GM12878 (cell line): Measurements from ENCODE around the gene MTMR10. TPM values are rescaled to one million over a fixed set of nuclear protein-coding genes. Genes with fewer than 3 reads are reported as not detected.

Experiments
- ATAC-seq: fragments of 200-7000 bp; cut with Tn5 transposase; 3 replicates; pipeline ENCODE4 v1.9.1; 2020; ENCODE audit warnings: mild to moderate bottlenecking, moderate library complexity
- BruUV-seq: library from RNA; stranded (reverse); fragments of 400-500 nt; replicated peaks from 2 replicates; lab custom pipeline; 2021; lab: Mats Ljungman, UMichigan
- CTCF ChIA-PET: fragments of 300-600 bp; sonication (Branson Sonifier 250); formaldehyde crosslinking; extraction: SDS; loops from one replicate; lab custom pipeline; 2021; ENCODE audit warnings: inconsistent platforms; lab: Yijun Ruan, JAX
- POLR2A ChIA-PET: fragments of 350-600 bp; formaldehyde crosslinking; extraction: SDS; loops from one replicate; lab custom pipeline; 2021; ENCODE audit warnings: inconsistent platforms; lab: Charles Lee
- RAD21 ChIA-PET: fragments of 300-600 bp; sonication (Branson Sonifier 250); formaldehyde crosslinking; loops from one replicate; lab custom pipeline; 2023; ENCODE audit warnings: antibody characterized with exemption; ENCODE audit not compliant: unreplicated experiment; lab: Charles Lee
- SMC1A ChIA-PET: fragments of 300-600 bp; sonication (Branson Sonifier 250); formaldehyde crosslinking; loops from one replicate; lab custom pipeline; 2023; ENCODE audit not compliant: unreplicated experiment, uncharacterized antibody; lab: Charles Lee
- DNase-seq: peaks from one replicate; pipeline ENCODE4 v3.0.0-alpha.2; 2011; ENCODE audit warnings: low read depth, low spot score
- FAIRE-seq: peaks from 3 replicates; lab custom pipeline; 2011; peaks lifted over from hg19 to GRCh38; lab: Jason Lieb, UNC
- H2AFZ ChIP-seq: 2 replicates; pipeline ENCODE4 v1.6.0; 2011; ENCODE audit warnings: low read depth, low read length, control low read depth; ENCODE audit not compliant: control insufficient read depth
- H3K27ac ChIP-seq: 2 replicates; pipeline ENCODE4 v1.5.1; 2011; ENCODE audit warnings: control low read depth; ENCODE audit not compliant: control insufficient read depth, insufficient read depth
- H3K27me3 ChIP-seq, 2 experiments: replicated peaks in 1 of 2; 2 replicates each; pipeline versions ENCODE4 v1.6.0 to v1.6.1; 2011; ENCODE audit warnings: low read length in 1 of 2; ENCODE audit not compliant: control insufficient read depth in 2 of 2, insufficient read depth in 2 of 2
- H3K36me3 ChIP-seq, 2 experiments: 2 replicates each; pipeline ENCODE4 v1.5.1; 2011; ENCODE audit warnings: low read length in 1 of 2; ENCODE audit not compliant: control insufficient read depth in 2 of 2, insufficient read depth in 2 of 2
- H3K4me1 ChIP-seq: 2 replicates; pipeline ENCODE4 v1.6.1; 2011; ENCODE audit warnings: mild to moderate bottlenecking, low read length, moderate library complexity, mixed read lengths; ENCODE audit not compliant: control insufficient read depth, insufficient read depth
- H3K4me2 ChIP-seq: 2 replicates; pipeline ENCODE4 v1.6.0; 2011; ENCODE audit warnings: control low read depth; ENCODE audit not compliant: control insufficient read depth, insufficient read depth
- H3K4me3 ChIP-seq: fragments of 200-600 bp; sonication (generic); 2 replicates; pipeline ENCODE4 v1.5.1; 2016
- H3K79me2 ChIP-seq: 2 replicates; pipeline ENCODE4 v1.6.0; 2011; ENCODE audit warnings: low read length; ENCODE audit not compliant: control insufficient read depth, insufficient read depth
- H3K9ac ChIP-seq: 2 replicates; pipeline ENCODE4 v1.8.0; 2011; ENCODE audit warnings: low read length, control low read depth, mixed read lengths; ENCODE audit not compliant: control insufficient read depth, insufficient read depth
- H3K9me3 ChIP-seq: replicated peaks from 3 replicates; pipeline ENCODE4 v1.5.1; 2011; ENCODE audit warnings: mild to moderate bottlenecking, low read length; ENCODE audit not compliant: control insufficient read depth, insufficient read depth
- H4K20me1 ChIP-seq: 2 replicates; pipeline ENCODE4 v1.6.0; 2011; ENCODE audit not compliant: control insufficient read depth, insufficient read depth
- CUX1 ChIP-seq: IDR thresholded peaks from 2 replicates; pipeline ENCODE4 v1.6.1; 2012; ENCODE audit warnings: improper control_type of control experiment, low read depth, low read length; ENCODE audit not compliant: insufficient replicate concordance
- IKZF2 ChIP-seq, 2 experiments: fragments of 450-650 bp; IDR thresholded peaks; 2 replicates each; pipeline ENCODE4 v1.6.1; 2017; ENCODE audit warnings: mild to moderate bottlenecking in 2 of 2, moderate library complexity in 2 of 2
- PKNOX1 ChIP-seq: fragments of 450-650 bp; IDR thresholded peaks from 2 replicates; pipeline ENCODE4 v1.6.1; 2016; ENCODE audit warnings: mild to moderate bottlenecking
- TBL1XR1 ChIP-seq: IDR thresholded peaks from 2 replicates; pipeline ENCODE4 v1.6.1; 2012; ENCODE audit warnings: low read depth, low read length, improper control_type of control experiment
- USF1 ChIP-seq: IDR thresholded peaks from 2 replicates; pipeline ENCODE4 v1.6.1; 2011; ENCODE audit warnings: borderline replicate concordance, low read depth, mild to moderate bottlenecking, moderate library complexity, mixed read lengths, low read length; ENCODE audit not compliant: insufficient read depth; ENCODE audit errors: extremely low read length
- WGBS: methylation state at CpG from one replicate; pipeline ENCODE4 v1.1.6; 2016; ENCODE audit warnings: low lambda C conversion rate; ENCODE audit not compliant: insufficient replicate concordance, insufficient coverage; ENCODE audit errors: missing lambda C conversion rate; 5-methylcytosine and 5-hydroxymethylcytosine counted together
- in situ Hi-C: fragments of 300-500 bp; cut with MboI; formaldehyde crosslinking; loops from 9 replicates; pipeline ENCODE4 v1.14.3; 2018; ENCODE audit warnings: mixed read lengths
- intact Hi-C: fragments of 100-400 bp; cut with micrococcal nuclease; formaldehyde crosslinking; loops from one replicate; pipeline ENCODE4 v1.14.2; 2022; ENCODE audit not compliant: unreplicated experiment
- polyA plus RNA-seq, 11 experiments: library from polyadenylated mRNA; depleted of rRNA in 4 of 11; unstranded in 6 of 11; stranded (reverse) in 5 of 11; fragments of >200 nt; fragmentation: Nextera tagmentation in 4 of 11; fragmentation: Illumina TruSeq in 1 of 11; extraction: Ambion mirVana in 4 of 11; extraction: Trizol in 1 of 11; gene quantifications; 1 replicate in 1 of 11; 2 replicates in 10 of 11; pipeline versions ENCODE4 v1.2.1 to v1.2.3, GENCODE V29; 2011 to 2016; ENCODE audit warnings: inconsistent platforms in 2 of 11, missing spikeins in 2 of 11, low read depth in 1 of 11
- total RNA-seq, 4 experiments: library from RNA; depleted of rRNA in 3 of 4; stranded (reverse); fragments of >200 nt in 3 of 4; fragmentation: Illumina TruSeq in 1 of 4; extraction: Trizol in 1 of 4; gene quantifications; 2 replicates each; pipeline versions ENCODE4 v1.2.1 to v1.2.3, GENCODE V29; 2013 to 2021
- TF ChIP-seq, protein P1 (sequence below): fragments of 450-650 bp; IDR thresholded peaks from 2 replicates; pipeline ENCODE4 v1.6.1; 2017; ENCODE audit warnings: mild to moderate bottlenecking, moderate library complexity

Gene MTMR10
- total and polyA plus RNA-seq, 10 of the 15 experiments (the other 5 are each of a cell fraction or from before 2014, with no cell fraction given): 1.9 to 13.6 (median 8.9) TPM

DNA sequence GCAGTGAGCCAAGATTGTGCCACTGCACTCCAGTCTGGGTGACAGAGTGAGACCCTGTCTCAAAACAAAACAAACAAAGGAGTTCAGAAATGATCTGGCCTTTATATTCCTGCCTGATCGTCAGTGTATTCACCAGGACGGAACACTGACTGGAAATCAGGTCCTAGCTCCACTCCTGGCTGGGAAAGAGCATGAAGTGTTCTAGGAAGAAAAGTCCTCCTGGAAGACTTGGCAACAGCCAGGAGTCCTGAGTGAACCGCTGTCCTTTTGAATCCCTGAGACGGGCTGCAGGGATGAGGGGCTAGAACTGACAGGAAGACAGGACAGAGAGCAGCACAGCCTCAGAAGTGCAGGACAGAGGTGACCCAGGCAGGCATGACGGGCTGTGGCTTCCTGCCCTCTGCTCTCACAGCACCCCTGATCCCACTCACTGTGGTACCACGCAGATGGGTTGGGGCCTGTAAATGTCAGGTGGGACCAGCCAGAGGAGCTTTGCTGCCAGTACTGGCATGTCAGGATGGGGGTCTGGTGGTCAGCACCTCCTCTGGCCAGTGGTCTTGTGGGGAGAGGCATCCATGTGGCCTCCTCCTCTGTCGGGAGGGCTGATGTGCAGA, 64.2 kb downstream of the MTMR10 start:
- 83% methylated on average over 7 of the region's 7 CpGs for WGBS
- FAIRE-seq (no peak), DNase-seq (no peak), ATAC-seq (no peak)
- in situ Hi-C loops (no loop called here), intact Hi-C loops (no loop called here)
- Histone ChIP-seq H3K79me2 (no peaks in the 10 kb centered on the region), H3K27me3 (no peaks in the 10 kb centered on the region), H3K36me3 (peaks cover 16 to 17% of the 10 kb centered on the region in 2 experiments), H3K4me2 (no peak overlapping the region), H2AFZ (no peak overlapping the region), H3K27ac (no peak overlapping the region), H3K9ac (no peak overlapping the region), H3K9me3 (no peaks in the 10 kb centered on the region), H4K20me1 (no peaks in the 10 kb centered on the region), H3K4me3 (no peak overlapping the region), H3K4me1 (peaks cover 6% of the 10 kb centered on the region)
- ChIA-PET SMC1A (no interaction called here), POLR2A (no interaction called here), RAD21 (no interaction called here), CTCF (no interaction called here)
- no peak for TF ChIP-seq PKNOX1
- TF ChIP-seq IKZF2 (IDR thresholded peaks at IDR 0.05): no peak
- TF ChIP-seq USF1: no peak
- no peak for TF ChIP-seq TBL1XR1
- TF ChIP-seq, protein P1, sequence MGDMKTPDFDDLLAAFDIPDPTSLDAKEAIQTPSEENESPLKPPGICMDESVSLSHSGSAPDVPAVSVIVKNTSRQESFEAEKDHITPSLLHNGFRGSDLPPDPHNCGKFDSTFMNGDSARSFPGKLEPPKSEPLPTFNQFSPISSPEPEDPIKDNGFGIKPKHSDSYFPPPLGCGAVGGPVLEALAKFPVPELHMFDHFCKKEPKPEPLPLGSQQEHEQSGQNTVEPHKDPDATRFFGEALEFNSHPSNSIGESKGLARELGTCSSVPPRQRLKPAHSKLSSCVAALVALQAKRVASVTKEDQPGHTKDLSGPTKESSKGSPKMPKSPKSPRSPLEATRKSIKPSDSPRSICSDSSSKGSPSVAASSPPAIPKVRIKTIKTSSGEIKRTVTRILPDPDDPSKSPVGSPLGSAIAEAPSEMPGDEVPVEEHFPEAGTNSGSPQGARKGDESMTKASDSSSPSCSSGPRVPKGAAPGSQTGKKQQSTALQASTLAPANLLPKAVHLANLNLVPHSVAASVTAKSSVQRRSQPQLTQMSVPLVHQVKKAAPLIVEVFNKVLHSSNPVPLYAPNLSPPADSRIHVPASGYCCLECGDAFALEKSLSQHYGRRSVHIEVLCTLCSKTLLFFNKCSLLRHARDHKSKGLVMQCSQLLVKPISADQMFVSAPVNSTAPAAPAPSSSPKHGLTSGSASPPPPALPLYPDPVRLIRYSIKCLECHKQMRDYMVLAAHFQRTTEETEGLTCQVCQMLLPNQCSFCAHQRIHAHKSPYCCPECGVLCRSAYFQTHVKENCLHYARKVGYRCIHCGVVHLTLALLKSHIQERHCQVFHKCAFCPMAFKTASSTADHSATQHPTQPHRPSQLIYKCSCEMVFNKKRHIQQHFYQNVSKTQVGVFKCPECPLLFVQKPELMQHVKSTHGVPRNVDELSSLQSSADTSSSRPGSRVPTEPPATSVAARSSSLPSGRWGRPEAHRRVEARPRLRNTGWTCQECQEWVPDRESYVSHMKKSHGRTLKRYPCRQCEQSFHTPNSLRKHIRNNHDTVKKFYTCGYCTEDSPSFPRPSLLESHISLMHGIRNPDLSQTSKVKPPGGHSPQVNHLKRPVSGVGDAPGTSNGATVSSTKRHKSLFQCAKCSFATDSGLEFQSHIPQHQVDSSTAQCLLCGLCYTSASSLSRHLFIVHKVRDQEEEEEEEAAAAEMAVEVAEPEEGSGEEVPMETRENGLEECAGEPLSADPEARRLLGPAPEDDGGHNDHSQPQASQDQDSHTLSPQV: no peak
- TF ChIP-seq CUX1: no peak
- no TSS peak for BruUV-seq
